Cerebellar cortex (tissue), 1 donor: ENCODE measurements around the gene RUFY1.
A peak's percentile ranks its signal among the peaks of the same experiment; 100 is the strongest.

Experiments used
- DNase-seq: peaks from one replicate; pipeline ENCODE4 v3.0.0-alpha.2; 2015; ENCODE audit warnings: low spot score

Gene RUFY1

DNA sequence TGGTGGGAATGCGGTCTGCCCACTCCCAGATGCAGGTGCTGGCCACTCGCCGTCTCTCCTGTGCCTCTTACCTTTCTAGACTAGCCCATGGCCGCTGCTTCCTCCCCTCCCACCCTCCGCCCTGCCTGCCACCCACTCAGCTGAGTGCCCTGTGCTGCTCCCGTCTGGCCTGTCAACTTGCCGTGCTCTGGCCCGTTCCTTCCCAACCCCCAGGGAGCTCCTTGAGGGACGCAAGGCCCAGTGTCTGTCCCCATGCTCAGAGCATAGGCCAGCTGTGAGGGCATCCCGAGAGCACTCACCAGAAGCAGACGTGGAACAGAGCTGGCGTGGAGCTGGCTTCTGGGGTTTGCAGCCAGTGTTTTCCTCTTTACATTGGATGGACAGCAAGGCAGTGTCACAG lies 53.0 kb downstream of the RUFY1 start:
- DNase-seq: no peak

- peak; percentile 33 for DNase-seq
Observed at GRCh38 chr5:179605026-179605833, 54.9 kb downstream of the RUFY1 start.

GRCh38 chr5:179606071-179606909 lies 55.9 kb downstream of the RUFY1 start:
- DNase-seq: no peak

- no peak for DNase-seq
Observed at GRCh38 chr5:179606910-179607159, 56.5 kb downstream of the RUFY1 start.

DNA sequence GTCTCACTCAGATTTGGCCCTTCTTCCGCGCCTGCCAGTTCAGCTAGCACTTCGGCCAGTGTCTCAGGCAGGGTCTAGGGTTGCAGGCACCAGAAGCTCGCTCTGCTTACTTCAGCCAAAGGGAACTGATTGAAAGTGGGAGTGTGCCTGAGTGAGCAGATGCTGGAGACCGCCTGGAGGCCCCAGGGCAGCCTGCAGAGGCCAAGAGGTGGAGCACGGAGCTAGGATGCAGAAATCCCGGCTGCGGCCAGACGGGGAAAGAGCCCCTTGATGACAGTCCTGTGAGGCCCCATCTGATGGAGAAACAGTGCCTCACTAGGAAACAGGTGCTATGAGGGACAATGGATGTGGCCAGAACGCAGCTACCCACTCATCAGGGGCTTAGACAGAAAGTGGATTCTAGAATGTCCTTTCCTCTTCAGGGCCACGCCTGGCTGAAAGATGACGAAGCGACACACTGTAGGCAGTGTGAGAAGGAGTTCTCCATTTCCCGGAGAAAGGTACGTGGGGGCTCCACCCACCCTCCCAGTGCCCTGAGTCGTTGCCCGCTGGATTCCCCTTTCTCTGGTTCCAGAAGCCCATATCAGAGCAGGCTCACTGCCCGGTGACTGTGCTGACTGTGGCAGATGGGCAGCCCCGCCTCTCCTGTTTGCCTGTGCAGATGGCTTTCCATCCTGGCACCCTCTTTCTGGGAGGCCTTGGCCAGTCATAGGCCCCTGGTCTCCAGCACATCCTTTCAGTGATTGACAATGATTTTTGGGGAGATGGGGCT lies 57.0 kb downstream of the RUFY1 start:
- DNase-seq: peak; percentile 93

DNA sequence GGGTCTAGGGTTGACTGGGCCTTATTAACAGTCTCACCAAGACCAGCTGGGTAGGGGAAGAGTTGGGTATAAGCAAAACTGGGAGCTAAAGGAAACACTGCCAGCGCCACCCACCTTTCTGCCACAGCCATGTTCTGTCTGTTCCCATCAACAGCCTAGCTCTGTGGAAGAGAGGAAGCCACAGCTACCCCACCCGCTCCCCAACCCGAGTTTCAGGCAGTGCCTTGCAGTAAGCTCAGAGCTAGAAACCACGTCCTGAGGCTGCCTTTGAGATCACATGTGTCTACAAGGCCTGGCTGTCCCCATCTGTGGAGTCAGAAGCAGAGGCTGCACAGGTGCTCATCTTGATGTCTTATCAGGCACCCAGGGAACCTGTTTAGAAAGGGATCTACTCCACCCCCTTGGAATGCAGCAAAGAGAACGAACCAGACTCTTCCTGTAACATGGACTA lies 57.8 kb downstream of the RUFY1 start:
- DNase-seq: peak; percentile 54

GRCh38 chr5:179609834-179610108 lies 59.4 kb downstream of the RUFY1 start:
- DNase-seq: no peak

DNA sequence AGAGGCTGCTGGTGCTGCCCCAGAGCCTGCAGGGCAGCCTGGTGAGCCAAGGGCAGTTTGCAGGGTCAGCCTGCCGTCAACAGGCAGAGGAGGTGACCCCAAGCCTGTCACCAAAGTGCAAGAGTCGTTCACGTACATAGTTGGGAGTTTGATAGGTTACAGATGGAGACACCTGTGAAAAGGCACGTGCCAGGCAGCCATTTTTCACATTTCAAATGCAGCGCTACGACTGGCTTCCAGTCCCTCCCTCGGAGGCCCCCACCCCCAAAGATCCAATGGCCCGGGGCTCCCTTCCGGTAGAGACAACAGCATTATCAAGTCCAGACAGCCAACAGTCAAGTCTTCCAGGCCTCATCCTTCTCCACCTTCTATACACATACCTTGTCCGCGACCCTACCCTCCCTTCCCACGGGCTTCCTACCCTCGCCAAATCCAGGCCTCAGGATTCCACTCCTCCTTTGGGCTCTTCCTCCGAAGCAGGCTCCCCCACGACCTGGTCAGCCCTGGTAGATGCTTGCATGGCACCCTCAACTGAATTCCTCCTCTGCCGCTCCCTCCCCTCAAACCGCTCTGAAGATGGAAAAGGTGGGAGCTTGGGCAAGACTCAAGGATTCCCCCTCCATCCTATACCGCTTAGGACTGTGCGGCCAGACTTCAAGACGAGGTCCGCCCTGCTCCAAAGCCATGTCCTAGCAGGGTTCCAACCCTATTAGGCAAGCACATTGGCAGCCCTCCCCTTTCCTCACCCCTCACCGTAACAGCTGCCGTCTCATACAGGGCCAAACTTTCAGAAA lies 60.0 kb downstream of the RUFY1 start:
- peak; percentile 42 for DNase-seq

DNA sequence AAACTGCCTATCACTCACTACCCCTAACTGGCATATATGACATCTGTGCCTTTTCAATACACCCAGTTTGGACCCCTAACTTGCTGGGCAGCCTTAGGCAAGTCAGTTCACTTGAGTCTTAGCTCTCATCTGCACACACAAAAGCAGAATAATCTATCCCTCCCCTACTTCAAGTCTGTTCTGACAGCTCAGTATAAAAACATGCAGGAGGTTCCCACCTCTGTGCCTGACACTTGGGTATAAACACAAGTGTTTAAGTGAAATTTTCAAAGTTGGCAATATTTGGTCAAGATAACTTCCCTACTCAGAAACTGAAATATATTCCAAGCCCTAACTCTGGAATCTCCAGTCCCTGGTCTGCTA lies 60.5 kb downstream of the RUFY1 start:
- DNase-seq: peak; percentile 39

GRCh38 chr5:179612577-179613459 lies 62.5 kb downstream of the RUFY1 start:
- peak; percentile 48 for DNase-seq

GRCh38 chr5:179613460-179614071 lies 63.2 kb downstream of the RUFY1 start:
- DNase-seq: no peak

DNA sequence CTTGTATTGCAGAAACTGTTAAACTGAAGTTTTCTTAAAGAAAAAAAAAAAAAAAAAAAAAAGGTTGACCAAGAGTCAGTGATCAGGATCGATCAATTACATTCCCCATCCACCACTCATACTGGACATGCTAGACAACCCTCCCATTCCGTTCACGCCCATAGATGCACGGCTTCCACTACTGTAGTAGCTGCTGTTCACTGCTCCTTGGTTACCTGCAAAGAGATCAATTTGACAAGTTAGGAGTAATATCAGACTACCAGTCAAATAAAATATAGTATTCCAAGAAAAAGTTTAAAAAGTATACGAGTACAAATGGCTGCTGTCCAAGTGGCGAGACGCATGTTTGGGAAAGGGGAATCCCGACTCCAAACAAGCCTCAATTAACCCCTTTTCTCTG lies 64.4 kb downstream of the RUFY1 start:
- no peak for DNase-seq

DNA sequence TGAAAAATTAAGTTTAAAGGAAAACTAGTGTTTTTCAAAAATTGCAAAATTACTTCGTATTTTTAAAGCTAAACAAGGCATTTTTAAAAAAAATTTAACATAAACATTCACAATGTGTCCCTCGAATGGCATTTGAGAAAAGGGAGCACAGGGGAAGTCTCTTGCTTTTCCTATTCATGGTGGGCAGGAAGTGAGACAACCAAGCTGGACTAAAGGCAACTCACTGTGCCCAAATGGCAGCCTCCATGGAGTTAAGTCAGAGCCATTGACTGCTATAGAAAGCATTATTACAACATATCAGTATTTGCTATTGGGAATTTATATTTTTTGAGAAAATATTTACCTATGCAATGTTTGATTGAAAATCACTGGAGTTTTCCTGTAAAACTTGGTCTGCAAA lies 64.8 kb downstream of the RUFY1 start:
- DNase-seq: no peak

- no peak for DNase-seq
Observed at GRCh38 chr5:179616002-179616594, 65.7 kb downstream of the RUFY1 start.

DNA sequence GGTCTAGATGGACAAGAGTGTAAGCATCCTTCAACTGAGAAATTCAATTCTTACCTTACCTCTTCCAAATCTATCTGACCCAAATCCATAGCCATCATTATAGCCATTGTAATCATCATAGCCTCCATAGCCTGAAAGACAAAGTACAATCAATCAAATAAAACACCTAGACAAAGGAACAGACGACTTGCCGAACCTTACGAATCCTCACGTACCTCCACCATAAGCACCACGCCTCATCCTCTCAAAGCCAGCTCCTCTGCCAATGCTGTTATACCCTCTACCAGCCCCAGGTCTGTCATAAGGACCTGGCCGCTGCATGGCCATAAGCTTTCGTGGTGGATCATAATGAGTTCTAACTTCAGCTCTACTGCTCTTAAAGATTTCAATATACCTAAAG lies 67.6 kb downstream of the RUFY1 start:
- no peak for DNase-seq

GRCh38 chr5:179618923-179619554 lies 68.7 kb downstream of the RUFY1 start:
- DNase-seq: no peak

- no peak for DNase-seq
Observed at GRCh38 chr5:179619776-179620175, 69.4 kb downstream of the RUFY1 start.

DNA sequence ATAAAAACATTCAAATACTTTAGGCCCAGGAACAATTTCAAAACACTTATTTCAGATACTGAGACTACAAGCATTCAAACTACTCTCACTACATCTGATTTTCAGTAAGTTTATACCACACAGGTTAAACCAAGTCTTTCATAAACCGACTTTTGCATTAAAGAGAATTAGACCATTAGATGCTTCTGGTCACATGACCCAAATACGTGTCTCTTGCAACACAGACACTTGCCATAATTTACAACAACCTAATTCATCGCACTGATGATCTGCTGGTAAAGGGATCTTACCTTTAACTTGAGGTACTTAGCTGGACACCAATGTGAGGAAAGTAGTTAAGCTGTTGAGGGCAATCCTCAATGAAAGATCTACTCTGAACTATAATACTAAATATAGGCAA lies 69.9 kb downstream of the RUFY1 start:
- no peak for DNase-seq

DNA sequence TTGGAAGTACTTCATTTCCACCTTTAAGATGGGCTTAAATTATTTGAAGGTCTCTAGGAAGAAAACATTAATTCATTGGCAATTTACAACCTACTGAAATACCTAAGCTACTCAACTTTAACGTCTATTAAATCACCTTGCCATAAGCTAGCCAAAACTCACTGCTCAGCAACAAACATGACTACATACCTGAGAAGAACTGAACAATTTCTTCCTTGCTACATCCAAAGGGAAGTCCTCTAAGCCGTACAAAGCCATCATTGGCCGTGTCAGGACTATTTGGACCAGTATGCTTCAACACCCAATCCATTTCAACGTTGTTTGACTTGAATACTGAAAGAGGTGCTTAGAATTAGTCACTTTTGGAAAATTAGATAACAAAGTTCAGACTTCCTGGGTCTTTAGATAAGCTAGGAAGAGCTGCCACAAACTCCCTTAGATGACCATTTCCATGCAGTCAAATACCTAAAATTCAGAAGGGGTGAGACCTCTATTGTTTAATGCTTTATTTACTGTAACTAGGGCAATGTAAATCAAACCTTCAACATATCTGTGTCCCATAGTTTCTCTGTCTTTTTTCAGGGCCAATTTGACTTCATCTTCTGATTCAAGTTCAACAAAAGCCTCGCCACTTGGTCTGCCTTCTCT lies 70.5 kb downstream of the RUFY1 start:
- DNase-seq: no peak
